WTC11 (cell line): Measurements from ENCODE around the gene EML6.

Experiments used
- ATF6 ChIP-seq: sonication (generic); formaldehyde crosslinking; IDR thresholded peaks from 2 replicates; pipeline ENCODE4 v1.8.1; 2023; ENCODE audit warnings: mild to moderate bottlenecking, missing genetic modification reagents
- CTCF ChIP-seq: fragments of 200-600 bp; IDR thresholded peaks from 2 replicates; pipeline ENCODE4 v1.8.0; 2022; ENCODE audit warnings: antibody characterized with exemption
- GABPB1 ChIP-seq: sonication (generic); formaldehyde crosslinking; IDR thresholded peaks from 2 replicates; pipeline ENCODE4 v1.8.1; 2023; ENCODE audit warnings: mild to moderate bottlenecking, missing genetic modification reagents
- IRF2 ChIP-seq: sonication (generic); formaldehyde crosslinking; IDR thresholded peaks from 2 replicates; pipeline ENCODE4 v1.8.0; 2022; ENCODE audit warnings: low read depth, missing genetic modification reagents, borderline replicate concordance
- NR3C1 ChIP-seq: sonication (generic); formaldehyde crosslinking; conservative IDR thresholded peaks from 2 replicates; pipeline ENCODE4 v1.8.1; 2023; ENCODE audit warnings: low read depth, mild to moderate bottlenecking, missing genetic modification reagents
- PRRX2 ChIP-seq: fragments of 250-450 bp; sonication (Bioruptor Pico); IDR thresholded peaks from 2 replicates; pipeline ENCODE4 v1.8.0; 2021; ENCODE audit warnings: mild to moderate bottlenecking
- RELA ChIP-seq: sonication (generic); formaldehyde crosslinking; IDR thresholded peaks from 2 replicates; pipeline ENCODE4 v1.8.1; 2022; ENCODE audit warnings: missing genetic modification reagents, mild to moderate bottlenecking, borderline replicate concordance
- TCF7 ChIP-seq: sonication (generic); formaldehyde crosslinking; IDR thresholded peaks from 2 replicates; pipeline ENCODE4 v1.8.0; 2022; ENCODE audit warnings: mild to moderate bottlenecking, low read depth, missing genetic modification reagents, moderate library complexity
- USF1 ChIP-seq: sonication (generic); formaldehyde crosslinking; IDR thresholded peaks from 2 replicates; pipeline ENCODE4 v1.8.0; 2022; ENCODE audit warnings: mild to moderate bottlenecking, missing genetic modification reagents
- TF ChIP-seq, protein P1 (sequence below): sonication (generic); formaldehyde crosslinking; conservative IDR thresholded peaks from 2 replicates; pipeline ENCODE4 v1.8.1; 2023; ENCODE audit warnings: mild to moderate bottlenecking, low read depth, missing genetic modification reagents, moderate library complexity
- TF ChIP-seq, protein P2 (sequence below): sonication (generic); formaldehyde crosslinking; IDR thresholded peaks from 2 replicates; pipeline ENCODE4 v1.8.0; 2022; ENCODE audit warnings: mild to moderate bottlenecking, missing genetic modification reagents

DNA sequence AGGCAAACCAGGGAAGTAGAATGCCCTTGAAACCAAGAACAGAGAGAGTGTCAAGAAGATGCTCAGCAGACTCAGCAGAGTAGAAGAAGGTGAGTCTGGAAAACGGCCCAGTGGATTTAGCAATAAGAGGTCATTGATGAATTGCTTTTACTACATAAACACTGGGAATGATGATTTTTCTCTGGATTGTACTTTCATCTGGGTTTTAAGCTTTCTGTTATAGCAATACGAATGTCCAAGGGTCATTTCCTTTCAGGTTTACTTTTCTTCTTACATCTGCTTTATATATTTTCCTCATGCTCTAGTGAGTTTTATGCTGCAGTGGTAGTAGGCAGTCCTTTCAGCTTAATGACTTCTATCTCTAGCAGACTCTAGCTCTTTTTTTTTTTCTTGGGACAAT is 16.9 kb downstream of the EML6 start:
- no peak for TF ChIP-seq RELA (CRISPR knock-in tag)
- no peak for TF ChIP-seq CTCF
- TF ChIP-seq IRF2 (CRISPR knock-in tag), result no peak
- TF ChIP-seq USF1 (CRISPR knock-in tag), result no peak
- no peak for TF ChIP-seq ATF6 (CRISPR knock-in tag)
- no peak for TF ChIP-seq PRRX2 (CRISPR knock-in tag)
- TF ChIP-seq NR3C1, result no peak
- TF ChIP-seq, protein P1, sequence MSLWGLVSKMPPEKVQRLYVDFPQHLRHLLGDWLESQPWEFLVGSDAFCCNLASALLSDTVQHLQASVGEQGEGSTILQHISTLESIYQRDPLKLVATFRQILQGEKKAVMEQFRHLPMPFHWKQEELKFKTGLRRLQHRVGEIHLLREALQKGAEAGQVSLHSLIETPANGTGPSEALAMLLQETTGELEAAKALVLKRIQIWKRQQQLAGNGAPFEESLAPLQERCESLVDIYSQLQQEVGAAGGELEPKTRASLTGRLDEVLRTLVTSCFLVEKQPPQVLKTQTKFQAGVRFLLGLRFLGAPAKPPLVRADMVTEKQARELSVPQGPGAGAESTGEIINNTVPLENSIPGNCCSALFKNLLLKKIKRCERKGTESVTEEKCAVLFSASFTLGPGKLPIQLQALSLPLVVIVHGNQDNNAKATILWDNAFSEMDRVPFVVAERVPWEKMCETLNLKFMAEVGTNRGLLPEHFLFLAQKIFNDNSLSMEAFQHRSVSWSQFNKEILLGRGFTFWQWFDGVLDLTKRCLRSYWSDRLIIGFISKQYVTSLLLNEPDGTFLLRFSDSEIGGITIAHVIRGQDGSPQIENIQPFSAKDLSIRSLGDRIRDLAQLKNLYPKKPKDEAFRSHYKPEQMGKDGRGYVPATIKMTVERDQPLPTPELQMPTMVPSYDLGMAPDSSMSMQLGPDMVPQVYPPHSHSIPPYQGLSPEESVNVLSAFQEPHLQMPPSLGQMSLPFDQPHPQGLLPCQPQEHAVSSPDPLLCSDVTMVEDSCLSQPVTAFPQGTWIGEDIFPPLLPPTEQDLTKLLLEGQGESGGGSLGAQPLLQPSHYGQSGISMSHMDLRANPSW (CRISPR knock-in tag), result no peak
- TF ChIP-seq TCF7 (CRISPR knock-in tag), result no peak
- TF ChIP-seq GABPB1 (CRISPR knock-in tag), result no peak
- TF ChIP-seq, protein P2, sequence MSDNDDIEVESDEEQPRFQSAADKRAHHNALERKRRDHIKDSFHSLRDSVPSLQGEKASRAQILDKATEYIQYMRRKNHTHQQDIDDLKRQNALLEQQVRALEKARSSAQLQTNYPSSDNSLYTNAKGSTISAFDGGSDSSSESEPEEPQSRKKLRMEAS (CRISPR knock-in tag), result no peak
